Spleen (tissue), 11 donors: ENCODE measurements around the gene CEMIP2. TPM values are rescaled to one million over a fixed set of nuclear protein-coding genes. Genes with fewer than 3 reads are reported as not detected.
A peak's percentile ranks its signal among the peaks of the same experiment; 100 is the strongest.

Source experiments
- DNase-seq: peaks from one replicate; pipeline ENCODE4 v3.0.0-alpha.2; 2020
- H3K27ac ChIP-seq, 8 donors: fragments of 200-600 bp; sonication (generic) in 7 of 8; 1 replicate in 4 of 8; 2 replicates in 4 of 8; pipeline versions ENCODE4 v1.5.0 to v1.8.0; 2016 to 2021; ENCODE audit warnings: inconsistent platforms in 4 of 8, mild to moderate bottlenecking in 4 of 8, moderate library complexity in 1 of 8
- H3K27me3 ChIP-seq, 7 donors: fragments of 200-600 bp; sonication (generic) in 6 of 7; replicated peaks in 1 of 7; 1 replicate in 4 of 7; 2 replicates in 3 of 7; pipeline versions ENCODE4 v1.5.0 to v1.8.0; 2016 to 2021; ENCODE audit warnings: inconsistent platforms in 3 of 7, mild to moderate bottlenecking in 1 of 7
- H3K36me3 ChIP-seq, 6 donors: fragments of 200-600 bp; sonication (generic) in 5 of 6; 1 replicate in 4 of 6; 2 replicates in 2 of 6; pipeline versions ENCODE4 v1.5.0 to v1.8.0; 2016 to 2021; ENCODE audit warnings: inconsistent platforms in 2 of 6
- H3K4me1 ChIP-seq, 6 donors: fragments of 200-600 bp; sonication (generic) in 5 of 6; 1 replicate in 3 of 6; 2 replicates in 3 of 6; pipeline versions ENCODE4 v1.5.0 to v1.8.0; 2016 to 2021; ENCODE audit warnings: inconsistent platforms in 3 of 6
- H3K4me3 ChIP-seq, 8 donors: fragments of 200-600 bp; sonication (generic) in 7 of 8; 1 replicate in 4 of 8; 2 replicates in 4 of 8; pipeline versions ENCODE4 v1.5.0 to v1.8.0; 2016 to 2021; ENCODE audit warnings: inconsistent platforms in 4 of 8, mild to moderate bottlenecking in 4 of 8, moderate library complexity in 2 of 8
- H3K9me3 ChIP-seq, 8 donors: fragments of 200-600 bp; sonication (generic) in 7 of 8; 1 replicate in 4 of 8; 2 replicates in 4 of 8; pipeline versions ENCODE4 v1.5.0 to v1.8.0; 2016 to 2021; ENCODE audit warnings: inconsistent platforms in 4 of 8
- CTCF ChIP-seq, 11 experiments: fragments of 200-600 bp in 7 of 11; fragments of 450-650 bp in 4 of 11; sonication (generic) in 4 of 11; IDR thresholded peaks in 8 of 11; conservative IDR thresholded peaks in 3 of 11; 1 replicate in 7 of 11; 2 replicates in 4 of 11; pipeline versions ENCODE4 v1.4.0 to v1.8.0; 2016 to 2021; ENCODE audit warnings: antibody characterized with exemption in 11 of 11, inconsistent platforms in 4 of 11, mild to moderate bottlenecking in 1 of 11
- POLR2A ChIP-seq, 3 donors: fragments of 450-650 bp; IDR thresholded peaks; one replicate each; pipeline ENCODE4 v1.5.1; 2017; ENCODE audit warnings: antibody characterized with exemption in 3 of 3, mild to moderate bottlenecking in 1 of 3
- POLR2AphosphoS5 ChIP-seq, 3 donors: sonication (generic); formaldehyde crosslinking; IDR thresholded peaks; one replicate each; pipeline ENCODE4 v1.5.1; 2017; ENCODE audit warnings: antibody characterized with exemption in 3 of 3
- WGBS, 5 donors: extraction: QIAGEN DNeasy Blood & Tissue Kit in 3 of 5; methylation state at CpG; one replicate each; pipeline versions ENCODE4 v1.1.5 to v1.1.7; 2013 to 2018; 5-methylcytosine and 5-hydroxymethylcytosine counted together
- intact Hi-C: fragments of 100-400 bp; cut with DNase I; formaldehyde crosslinking; loops from one replicate; pipeline ENCODE4 v1.15.0; 2023; ENCODE audit warnings: low total_unique reads
- polyA plus RNA-seq, 3 donors: library from polyadenylated mRNA; stranded (reverse); fragments of 200-250 nt; gene quantifications; one replicate each; pipeline ENCODE4 v1.2.1, GENCODE V29; 2013
- total RNA-seq, 7 donors: library from RNA; depleted of rRNA in 3 of 7; stranded (reverse); fragments of >200 nt in 3 of 7; fragmentation: NEBNext Ultra II Directional in 4 of 7; extraction: Animal tissue kit (Norgen Biotek cat#: 25700) in 4 of 7; gene quantifications; one replicate each; pipeline versions ENCODE4 v1.1.0 to v1.2.1, GENCODE V29; 2016 to 2021
- donor health status: healthy with polysubstance abuse.
- donor health status: DM: no; HTN: no; CAD: no; lungs with moderate emphysema.
- donor health status: DM: no; HTN: no; CAD: no.
- donor health status: Bipolar disorder and iron deficiency.
- donor health status: healthy.
- donor health status: DM: no; HTN: no; CAD: no.
- donor health status: DM: yes; HTN: yes; CAD: no.

Gene CEMIP2
- total and polyA plus RNA-seq, 10 donors, result 14.2 to 175 (median 86.1) TPM

GRCh38 chr9:71744754-71745521, 23.4 kb downstream of the CEMIP2 start:
- no peaks in the 10 kb centered on the region for H3K27me3 ChIP-seq
- intact Hi-C loops, result no loop called here
- 92 to 98% (median 97%) methylated on average over 16 of the region's 16 CpGs for WGBS, 5 donors
- no peaks in the 10 kb centered on the region for H3K9me3 ChIP-seq
- H3K4me1 ChIP-seq, result peaks cover 0 to 78% (median 27%) of the 10 kb centered on the region in 6 donors
- H3K4me3 ChIP-seq, result no peak overlapping the region
- TF ChIP-seq POLR2AphosphoS5 (IDR thresholded peaks at IDR 0.05) (peak in 1 of 3 donors; percentile 48), CTCF (IDR thresholded peaks at IDR 0.05 in 8 of 11, conservative IDR thresholded peaks at IDR 0.05 in 3 of 11) (no peak), POLR2A (IDR thresholded peaks at IDR 0.05) (no peak)
- peaks cover 0 to 91% (median 39%) of the 10 kb centered on the region in 6 donors for H3K36me3 ChIP-seq
- H3K27ac ChIP-seq, result peak overlapping the region in 2 of 8 donors; percentile 9 to 48
- no peak for DNase-seq

- Histone ChIP-seq H3K36me3 (peaks cover 0 to 91% (median 38%) of the 10 kb centered on the region in 6 donors), H3K9me3 (no peaks in the 10 kb centered on the region), H3K4me3 (no peak overlapping the region), H3K27ac (peak overlapping the region in 2 of 8 donors; percentile 9 to 48), H3K27me3 (no peaks in the 10 kb centered on the region), H3K4me1 (peaks cover 0 to 67% (median 23%) of the 10 kb centered on the region in 6 donors)
- intact Hi-C loops, result no loop called here
- WGBS, 5 donors, result 68 to 87% (median 82%) methylated on average over 5 of the region's 5 CpGs
- TF ChIP-seq POLR2A (IDR thresholded peaks at IDR 0.05) (no peak), CTCF (IDR thresholded peaks at IDR 0.05 in 8 of 11, conservative IDR thresholded peaks at IDR 0.05 in 3 of 11) (no peak), POLR2AphosphoS5 (IDR thresholded peaks at IDR 0.05) (no peak)
- no peak for DNase-seq
Measured at GRCh38 chr9:71743882-71744281, 24.4 kb downstream of the CEMIP2 start.

GRCh38 chr9:71743217-71743705, 25.1 kb downstream of the CEMIP2 start:
- intact Hi-C loops, result no loop called here
- Histone ChIP-seq H3K9me3 (no peaks in the 10 kb centered on the region), H3K4me1 (peaks cover 0 to 61% (median 17%) of the 10 kb centered on the region in 6 donors), H3K27me3 (no peaks in the 10 kb centered on the region), H3K36me3 (peaks cover 0 to 91% (median 39%) of the 10 kb centered on the region in 6 donors), H3K27ac (peak overlapping the region in 1 of 8 donors; percentile 48), H3K4me3 (no peak overlapping the region)
- no peak for TF ChIP-seq CTCF (IDR thresholded peaks at IDR 0.05 in 8 of 11, conservative IDR thresholded peaks at IDR 0.05 in 3 of 11)
- TF ChIP-seq POLR2A (IDR thresholded peaks at IDR 0.05), result no peak
- no peak for TF ChIP-seq POLR2AphosphoS5 (IDR thresholded peaks at IDR 0.05)
- no peak for DNase-seq
- 78 to 89% (median 81%) methylated on average over 5 of the region's 5 CpGs for WGBS, 5 donors

- intact Hi-C loops, result no loop called here
- Histone ChIP-seq H3K27me3 (no peaks in the 10 kb centered on the region), H3K4me1 (peaks cover 0 to 56% (median 13%) of the 10 kb centered on the region in 6 donors), H3K4me3 (no peak overlapping the region), H3K36me3 (peaks cover 0 to 91% (median 41%) of the 10 kb centered on the region in 6 donors), H3K27ac (no peak overlapping the region), H3K9me3 (no peaks in the 10 kb centered on the region)
- no peak for TF ChIP-seq POLR2A (IDR thresholded peaks at IDR 0.05)
- TF ChIP-seq CTCF (IDR thresholded peaks at IDR 0.05 in 8 of 11, conservative IDR thresholded peaks at IDR 0.05 in 3 of 11), result no peak
- no peak for TF ChIP-seq POLR2AphosphoS5 (IDR thresholded peaks at IDR 0.05)
- DNase-seq, result no peak
- WGBS, 5 donors, result 91 to 97% (median 95%) methylated on average over 4 of the region's 4 CpGs
Measured at GRCh38 chr9:71742703-71743102, 25.6 kb downstream of the CEMIP2 start.
